OCI-M1 (cell line): ENCODE data around the gene PURB.
"Not testable (repeated sequence)": the region's sequence is repeated elsewhere in the genome, so short reads cannot be mapped to it uniquely, and the experiment has no call there.

Experiments used
- DNase-seq: peaks from one replicate; lab custom pipeline; 2025; lab: John Stamatoyannopoulos, UW

Gene PURB

GRCh38 chr7:44891372-44891771 is 6.0 kb upstream of the PURB start:
- no peak for DNase-seq

GRCh38 chr7:44889086-44889781 is 3.9 kb upstream of the PURB start:
- no peak for DNase-seq

GRCh38 chr7:44887293-44887692 is 2.0 kb upstream of the PURB start:
- DNase-seq, result no peak

- peak; percentile 21 for DNase-seq
Observed at GRCh38 chr7:44884621-44885393, 523 bp downstream of the PURB start.

GRCh38 chr7:44883961-44884620 is 1.2 kb downstream of the PURB start:
- DNase-seq, result no peak

GRCh38 chr7:44882899-44883298 is 2.4 kb downstream of the PURB start:
- DNase-seq, result no peak

GRCh38 chr7:44881610-44882009 is 3.7 kb downstream of the PURB start:
- peak; percentile 59 for DNase-seq

- no peak for DNase-seq
Observed at GRCh38 chr7:44881066-44881600, 4.2 kb downstream of the PURB start.

- DNase-seq, result peak; percentile 8
Observed at GRCh38 chr7:44880317-44881018, 4.9 kb downstream of the PURB start.

- DNase-seq, result no peak
Observed at GRCh38 chr7:44876393-44876792, 8.9 kb downstream of the PURB start.

- no peak for DNase-seq
Observed at GRCh38 chr7:44875241-44875640, 10.1 kb downstream of the PURB start.

- DNase-seq, result no peak
Observed at GRCh38 chr7:44872787-44873186, 12.5 kb downstream of the PURB start.

- DNase-seq, result not testable (repeated sequence)
Observed at GRCh38 chr7:44871918-44872317, 13.4 kb downstream of the PURB start.

- DNase-seq, result not testable (repeated sequence)
Observed at GRCh38 chr7:44870780-44871179, 14.6 kb downstream of the PURB start.

- DNase-seq, result not testable (repeated sequence)
Observed at GRCh38 chr7:44870336-44870735, 15.0 kb downstream of the PURB start.

- peak; percentile 21 for DNase-seq
Observed at GRCh38 chr7:44867073-44867995, 18.0 kb downstream of the PURB start.

GRCh38 chr7:44861949-44862348 is 23.4 kb downstream of the PURB start:
- DNase-seq, result not testable (repeated sequence)

- DNase-seq, result peak; percentile 28
Observed at GRCh38 chr7:44858161-44858560, 27.2 kb downstream of the PURB start.

GRCh38 chr7:44854644-44855364 is 30.5 kb downstream of the PURB start:
- DNase-seq, result no peak

- no peak for DNase-seq
Observed at GRCh38 chr7:44853391-44853790, 31.9 kb downstream of the PURB start.
